H9 (cell line): ENCODE data around the gene E2F1. TPM values are rescaled to one million over a fixed set of nuclear protein-coding genes. Genes with fewer than 3 reads are reported as not detected.
"Not testable (repeated sequence)": the region's sequence is repeated elsewhere in the genome, so short reads cannot be mapped to it uniquely, and the experiment has no call there.

Source experiments
- DNase-seq: peaks from one replicate; pipeline ENCODE4 v3.0.0-alpha.2; 2017
- H2AFZ ChIP-seq: one replicate; pipeline ENCODE4 v1.6.1; 2013; ENCODE audit warnings: mild to moderate bottlenecking, low read length, control low read depth, moderate library complexity
- H2AK5ac ChIP-seq: 2 replicates; pipeline ENCODE4 v1.6.1; 2013; ENCODE audit warnings: low read length, control low read depth, mixed read lengths; ENCODE audit not compliant: insufficient read length
- H2BK120ac ChIP-seq: one replicate; pipeline ENCODE4 v1.6.1; 2013; ENCODE audit warnings: low read depth, mild to moderate bottlenecking, low read length, control low read depth, inconsistent platforms; ENCODE audit not compliant: poor library complexity, severe bottlenecking
- H2BK12ac ChIP-seq: 2 replicates; pipeline ENCODE4 v1.6.1; 2013; ENCODE audit warnings: low read length, control low read depth, mixed read lengths, low read depth; ENCODE audit not compliant: insufficient read length
- H2BK15ac ChIP-seq: 2 replicates; pipeline ENCODE4 v1.6.1; 2013; ENCODE audit warnings: low read depth, low read length, control low read depth
- H2BK20ac ChIP-seq: one replicate; pipeline ENCODE4 v1.6.1; 2013; ENCODE audit warnings: low read depth, mild to moderate bottlenecking, low read length, control low read depth, inconsistent platforms; ENCODE audit not compliant: poor library complexity, severe bottlenecking
- H2BK5ac ChIP-seq: 2 replicates; pipeline ENCODE4 v1.6.1; 2013; ENCODE audit warnings: low read length, control low read depth, mixed read lengths; ENCODE audit not compliant: insufficient read length
- H3K14ac ChIP-seq: 2 replicates; pipeline ENCODE4 v1.6.1; 2013; ENCODE audit warnings: low read length, control low read depth; ENCODE audit not compliant: insufficient read depth
- H3K18ac ChIP-seq: 2 replicates; pipeline ENCODE4 v1.6.1; 2013; ENCODE audit warnings: low read depth, mild to moderate bottlenecking, mixed read lengths, low read length, control low read depth; ENCODE audit not compliant: insufficient read length
- H3K23ac ChIP-seq: 2 replicates; pipeline ENCODE4 v1.6.1; 2013; ENCODE audit warnings: low read length, control low read depth, mixed read lengths, low read depth; ENCODE audit not compliant: insufficient read length
- H3K23me2 ChIP-seq: 2 replicates; pipeline ENCODE4 v1.6.1; 2013; ENCODE audit warnings: low read depth, mild to moderate bottlenecking, mixed read lengths, low read length, control low read depth; ENCODE audit not compliant: insufficient read length, poor library complexity, severe bottlenecking
- H3K27ac ChIP-seq: 2 replicates; pipeline ENCODE4 v1.5.1; 2013; ENCODE audit warnings: low read length, control low read depth, mixed read lengths, low read depth; ENCODE audit not compliant: insufficient read length
- H3K27me3 ChIP-seq: 2 replicates; pipeline ENCODE4 v1.6.1; 2013; ENCODE audit warnings: low read length, control low read depth, inconsistent platforms; ENCODE audit not compliant: insufficient read depth
- H3K4ac ChIP-seq: 2 replicates; pipeline ENCODE4 v1.6.1; 2013; ENCODE audit warnings: low read depth, mild to moderate bottlenecking, control low read depth, inconsistent platforms, low read length, moderate library complexity
- H3K4me1 ChIP-seq: 2 replicates; pipeline ENCODE4 v1.6.1; 2013; ENCODE audit warnings: low read length, control low read depth, inconsistent platforms; ENCODE audit not compliant: insufficient read depth
- H3K4me2 ChIP-seq: 2 replicates; pipeline ENCODE4 v1.6.1; 2013; ENCODE audit warnings: low read length, control low read depth, mixed read lengths; ENCODE audit not compliant: insufficient read length, insufficient read depth
- H3K56ac ChIP-seq: 2 replicates; pipeline ENCODE4 v1.6.1; 2013; ENCODE audit warnings: low read depth, mild to moderate bottlenecking, mixed read lengths, low read length, control low read depth; ENCODE audit not compliant: insufficient read length
- H3K79me1 ChIP-seq: 2 replicates; pipeline ENCODE4 v1.6.1; 2013; ENCODE audit warnings: low read depth, mild to moderate bottlenecking, moderate library complexity, low read length, control low read depth, inconsistent platforms; ENCODE audit not compliant: insufficient read depth, poor library complexity, severe bottlenecking
- H3K79me2 ChIP-seq: 2 replicates; pipeline ENCODE4 v1.6.1; 2013; ENCODE audit warnings: low read length, control low read depth, inconsistent platforms; ENCODE audit not compliant: insufficient read depth
- H3K9ac ChIP-seq: 2 replicates; pipeline ENCODE4 v1.6.1; 2013; ENCODE audit warnings: low read length, control low read depth, mixed read lengths; ENCODE audit not compliant: insufficient read length; ENCODE audit errors: extremely low read depth
- H3K9me3 ChIP-seq: one replicate; pipeline ENCODE4 v1.6.1; 2013; ENCODE audit warnings: low read depth, low read length, inconsistent platforms; ENCODE audit not compliant: control insufficient read depth
- H3T11ph ChIP-seq: one replicate; pipeline ENCODE4 v1.6.1; 2013; ENCODE audit warnings: mild to moderate bottlenecking, low read length, control low read depth, inconsistent platforms
- H4K20me1 ChIP-seq: one replicate; pipeline ENCODE4 v1.6.1; 2013; ENCODE audit not compliant: control insufficient read depth, insufficient read length, insufficient read depth
- H4K5ac ChIP-seq: 2 replicates; pipeline ENCODE4 v1.6.1; 2013; ENCODE audit warnings: low read depth, mild to moderate bottlenecking, mixed read lengths, low read length, control low read depth; ENCODE audit not compliant: insufficient read length
- H4K8ac ChIP-seq: replicated peaks from 2 replicates; pipeline ENCODE4 v1.6.1; 2013; ENCODE audit warnings: low read length, control low read depth, mixed read lengths, low read depth; ENCODE audit not compliant: insufficient read length
- H4K91ac ChIP-seq: 2 replicates; pipeline ENCODE4 v1.6.1; 2013; ENCODE audit warnings: low read depth, mild to moderate bottlenecking, moderate library complexity, mixed read lengths, low read length, control low read depth; ENCODE audit not compliant: insufficient read length
- H3K27ac Mint-ChIP-seq, 3 experiments: 2 replicates in 2 of 3; 3 replicates in 1 of 3; pipeline ENCODE4 v1.8.0; 2020 to 2021; ENCODE audit warnings: mixed read lengths in 3 of 3, mild to moderate bottlenecking in 1 of 3, moderate library complexity in 1 of 3
- H3K27me3 Mint-ChIP-seq: 2 replicates; pipeline ENCODE4 v1.8.0; 2021; ENCODE audit warnings: low read depth, mild to moderate bottlenecking, moderate library complexity, mixed read lengths
- H3K36me3 Mint-ChIP-seq, 3 experiments: 2 replicates in 2 of 3; 3 replicates in 1 of 3; pipeline ENCODE4 v1.8.0; 2020 to 2021; ENCODE audit warnings: low read depth in 3 of 3, mixed read lengths in 3 of 3; ENCODE audit not compliant: insufficient read depth in 1 of 3
- H3K4me1 Mint-ChIP-seq, 2 experiments: 2 replicates each; pipeline ENCODE4 v1.8.0; 2020; ENCODE audit warnings: mixed read lengths in 2 of 2
- H3K4me3 Mint-ChIP-seq, 2 experiments: 2 replicates in 1 of 2; 3 replicates in 1 of 2; pipeline ENCODE4 v1.8.0; 2020 to 2021; ENCODE audit warnings: mild to moderate bottlenecking in 2 of 2, mixed read lengths in 2 of 2, moderate library complexity in 1 of 2
- H3K9me3 Mint-ChIP-seq, 2 experiments: 2 replicates in 1 of 2; 3 replicates in 1 of 2; pipeline ENCODE4 v1.8.0; 2020; ENCODE audit warnings: mild to moderate bottlenecking in 2 of 2, mixed read lengths in 2 of 2, moderate library complexity in 1 of 2
- WGBS: extraction: QIAGEN DNeasy Blood & Tissue Kit; methylation state at CpG from one replicate; pipeline ENCODE4 v1.1.7; 2013; ENCODE audit warnings: missing lambda C conversion rate, low lambda C conversion rate, mixed read lengths; ENCODE audit not compliant: insufficient read length; ENCODE audit errors: extremely low coverage; 5-methylcytosine and 5-hydroxymethylcytosine counted together
- total RNA-seq: library from RNA; stranded (reverse); gene quantifications from 2 replicates; pipeline ENCODE4 v1.2.1, GENCODE V29; 2021

Gene E2F1
- total RNA-seq, 1 experiment from 2014 or later, result 58.7 TPM

DNA sequence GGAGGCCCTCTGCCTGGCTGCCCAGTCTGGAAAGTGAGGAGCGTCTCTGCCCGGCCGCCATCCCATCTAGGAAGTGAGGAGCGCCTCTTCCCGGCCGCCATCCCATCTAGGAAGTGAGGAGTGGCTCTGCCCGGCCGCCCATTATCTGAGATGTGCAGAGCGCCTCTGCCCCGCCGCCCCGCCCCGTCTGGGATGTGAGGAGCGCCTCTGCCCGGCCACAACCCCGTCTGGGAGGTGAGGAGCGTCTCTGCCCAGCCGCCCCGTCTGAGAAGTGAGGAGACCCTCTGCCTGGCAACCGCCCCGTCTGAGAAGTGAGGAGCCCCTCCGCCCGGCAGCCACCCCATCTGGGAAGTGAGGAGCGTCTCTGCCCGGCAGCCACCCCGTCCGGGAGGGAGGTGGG, 12.8 kb upstream of the E2F1 start:
- Mint-ChIP-seq H3K36me3 (peaks cover 10 to 27% (median 14%) of the 10 kb centered on the region in 3 experiments), H3K27me3 (peaks cover 16% of the 10 kb centered on the region), H3K9me3 (peaks cover 26 to 33% of the 10 kb centered on the region in 2 experiments)
- not testable (repeated sequence) for H4K91ac ChIP-seq, H3K9ac ChIP-seq, H2AFZ ChIP-seq, H3K56ac ChIP-seq, H2BK15ac ChIP-seq, H3T11ph ChIP-seq, H3K14ac ChIP-seq, H3K18ac ChIP-seq, H2BK20ac ChIP-seq, H3K27me3 ChIP-seq, H4K8ac ChIP-seq, H3K23ac ChIP-seq, H3K23me2 ChIP-seq, H4K5ac ChIP-seq, H3K27ac ChIP-seq, H3K4ac ChIP-seq, H4K20me1 ChIP-seq, H2BK12ac ChIP-seq, H3K27ac Mint-ChIP-seq, DNase-seq, H3K4me3 Mint-ChIP-seq, H3K79me2 ChIP-seq, H3K4me2 ChIP-seq, H3K9me3 ChIP-seq, H3K79me1 ChIP-seq, H3K4me1 ChIP-seq, H3K4me1 Mint-ChIP-seq, H2BK5ac ChIP-seq, H2BK120ac ChIP-seq, H2AK5ac ChIP-seq
- WGBS, result no CpG with 5 or more reads among the region's 27 CpGs
